NK-92 (cell line): ENCODE results near the gene ZNF324.
"Not testable (repeated sequence)": the region's sequence is repeated elsewhere in the genome, so short reads cannot be mapped to it uniquely, and the experiment has no call there.

ENCODE experiments used
- DNase-seq: peaks from one replicate; lab custom pipeline; 2025; ENCODE audit not compliant: unreplicated experiment; lab: John Stamatoyannopoulos, UW

Gene ZNF324

DNA sequence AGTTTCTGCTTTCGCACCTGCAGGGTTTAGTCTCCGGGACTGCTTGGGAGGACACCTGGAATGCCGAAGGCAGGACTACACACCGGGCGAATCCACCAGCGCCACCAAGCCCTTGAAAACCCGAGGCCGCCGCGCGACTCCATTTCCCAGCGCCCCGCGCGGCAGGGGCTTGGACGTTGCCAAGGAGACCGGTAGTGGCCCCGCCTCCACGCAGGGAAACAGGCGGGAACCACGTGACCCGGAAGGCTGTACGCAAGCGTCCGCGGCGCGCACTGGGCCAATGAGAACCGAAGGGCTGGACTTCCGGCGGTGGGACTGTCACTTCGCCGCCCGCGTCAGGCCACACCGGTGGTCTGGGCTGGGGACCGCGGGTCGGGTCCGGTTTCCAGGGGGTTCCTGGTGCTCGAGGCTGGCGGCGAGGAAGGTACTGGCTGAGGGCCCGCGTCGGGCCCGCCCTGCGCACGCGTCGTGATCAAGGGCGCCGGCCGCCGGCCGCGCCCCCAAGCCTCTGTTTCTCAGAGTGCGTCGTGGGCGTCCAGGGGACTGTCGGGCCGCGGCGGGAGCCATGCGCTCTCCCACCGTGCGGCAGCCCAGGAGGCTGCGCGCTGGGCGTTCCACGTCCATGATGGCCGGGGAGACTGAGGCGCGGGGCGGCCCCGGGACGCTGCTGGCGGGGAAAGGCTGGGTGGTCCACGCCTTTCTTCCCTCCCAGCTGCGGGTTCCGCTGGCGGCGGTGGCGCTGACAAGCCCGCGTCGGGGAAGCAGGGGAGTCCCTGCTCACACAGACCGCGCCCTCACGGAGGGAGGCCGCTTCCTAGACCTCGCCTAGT, at the start of gene ZNF324:
Gene ZNF324 (plus strand): TSS at position 321 of the 830 bp plus-strand sequence. CDS start 2,106 bp downstream, outside the sequence.
- DNase-seq = peak; percentile 88

- DNase-seq = no peak
Observed at GRCh38 chr19:58428617-58429016, 38.3 kb upstream of the ZNF324 start.

- DNase-seq = no peak
Observed at GRCh38 chr19:58429745-58430144, 37.1 kb upstream of the ZNF324 start.

GRCh38 chr19:58434217-58434616, 32.7 kb upstream of the ZNF324 start:
- no peak for DNase-seq

GRCh38 chr19:58439576-58440554, 27.0 kb upstream of the ZNF324 start, which contains the start of gene ZNF132:
Gene ZNF132 (minus strand): TSS chr19:58440153. CDS start chr19:58439821, 332 bp downstream.
- DNase-seq = peak; percentile 82

DNA sequence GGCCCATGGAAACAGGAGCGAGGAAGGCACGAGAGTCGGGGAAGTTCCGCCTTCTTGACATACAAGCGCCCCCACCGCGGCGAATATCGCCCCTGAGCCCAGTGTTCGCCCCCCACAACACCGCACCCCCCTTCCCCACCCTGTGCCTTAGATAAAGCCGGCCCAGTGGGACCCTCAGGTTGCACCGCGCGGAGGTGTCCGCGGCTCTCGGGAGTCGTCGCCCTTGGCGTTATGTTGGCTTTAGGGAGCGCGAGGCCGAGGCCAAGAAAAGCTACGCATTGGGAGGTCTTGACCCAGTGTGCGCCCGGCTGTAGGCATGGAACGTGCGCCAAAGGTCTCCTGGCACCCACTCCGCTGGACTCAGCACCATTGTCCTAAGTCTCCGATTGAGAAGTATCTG, 26.3 kb upstream of the ZNF324 start:
- no peak for DNase-seq

DNA sequence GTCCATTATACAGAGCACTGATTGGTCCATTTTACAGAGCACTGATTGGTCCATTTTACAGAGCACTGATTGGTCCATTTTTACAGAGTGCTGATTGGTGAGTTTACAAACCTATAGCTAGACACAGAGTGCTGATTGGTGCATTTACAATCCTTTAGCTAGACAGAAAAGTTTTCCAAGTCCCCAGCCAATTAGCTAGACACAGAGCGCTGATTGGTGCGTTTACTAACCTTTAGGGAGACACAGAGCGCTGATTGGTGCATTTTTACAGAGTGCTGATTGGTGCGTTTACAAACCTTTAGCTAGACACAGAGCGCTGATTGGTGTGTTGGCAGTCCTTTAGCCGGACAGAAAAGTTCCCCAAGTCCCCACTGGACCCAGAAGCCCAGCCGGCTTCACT, 23.9 kb upstream of the ZNF324 start:
- not testable (repeated sequence) for DNase-seq

- DNase-seq = not testable (repeated sequence)
Observed at GRCh38 chr19:58448860-58449259, 18.0 kb upstream of the ZNF324 start.

GRCh38 chr19:58449980-58450379, 16.9 kb upstream of the ZNF324 start:
- not testable (repeated sequence) for DNase-seq

DNA sequence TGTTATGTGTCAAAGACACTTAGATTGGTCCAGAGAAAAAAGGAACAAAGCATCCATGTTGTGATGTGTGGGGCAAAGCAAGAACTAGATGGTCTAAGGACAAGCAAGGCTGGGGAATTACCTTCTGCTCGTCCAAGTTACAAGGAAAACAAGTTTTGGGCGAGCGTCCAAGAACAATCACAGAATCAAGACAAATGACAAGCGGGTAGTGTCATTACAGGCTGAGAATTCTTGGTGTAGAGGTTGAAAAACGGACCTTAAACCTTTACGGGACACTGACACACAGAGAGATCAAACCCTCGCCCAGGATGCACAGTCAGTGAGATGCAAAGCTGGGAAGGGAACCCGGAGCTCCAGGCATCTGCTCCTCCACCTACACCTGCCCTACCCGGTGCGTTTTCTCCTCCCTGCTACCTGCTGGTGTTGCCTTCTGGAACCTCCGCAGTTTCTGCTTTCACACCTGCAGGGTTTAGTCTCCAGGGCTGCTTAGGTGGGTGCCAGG, 16.0 kb upstream of the ZNF324 start:
- DNase-seq = no peak

DNA sequence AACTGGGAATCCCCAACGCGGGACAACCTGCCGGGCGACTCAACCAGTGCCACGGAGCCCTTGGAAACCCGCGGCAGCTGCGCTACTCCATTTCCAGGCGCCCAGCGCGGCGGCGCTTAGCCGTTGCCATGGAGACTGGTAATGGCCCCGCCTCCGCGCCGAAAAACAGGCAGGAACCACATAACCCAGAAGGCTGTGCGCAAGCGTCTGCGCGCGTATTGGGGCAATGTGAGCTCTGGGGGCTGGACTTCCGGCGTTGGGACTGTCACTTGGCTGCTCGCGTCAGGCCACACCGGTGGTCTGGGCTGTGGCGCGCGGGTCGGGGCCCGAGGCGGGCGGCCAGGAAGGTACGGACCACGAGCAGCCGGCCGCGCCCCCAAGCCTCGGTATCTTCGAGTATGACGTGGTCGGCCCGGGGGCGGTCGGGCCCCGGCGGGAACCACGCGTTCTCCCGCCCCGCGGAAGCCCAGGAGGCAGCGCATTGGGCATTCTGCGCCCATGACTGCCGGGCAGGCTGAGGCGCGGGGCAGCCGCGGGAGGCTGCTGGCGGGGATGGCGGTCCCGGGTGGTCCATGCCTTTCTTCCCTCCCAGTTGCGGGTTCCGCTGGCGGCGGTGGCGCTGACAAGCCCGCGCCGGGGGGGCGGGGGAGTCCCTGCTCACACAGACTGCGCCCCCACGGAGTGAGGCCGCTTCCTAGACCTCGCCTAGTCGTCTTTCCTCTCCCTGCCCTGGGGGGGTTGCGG, 15.3 kb upstream of the ZNF324 start, which contains the start of gene ZNF324B:
Gene ZNF324B (plus strand): TSS at position 265 of the 744 bp plus-strand sequence. CDS start 2,080 bp downstream, outside the sequence.
- peak; percentile 70 for DNase-seq

- DNase-seq = no peak
Observed at GRCh38 chr19:58453743-58454142, 13.1 kb upstream of the ZNF324 start.

DNA sequence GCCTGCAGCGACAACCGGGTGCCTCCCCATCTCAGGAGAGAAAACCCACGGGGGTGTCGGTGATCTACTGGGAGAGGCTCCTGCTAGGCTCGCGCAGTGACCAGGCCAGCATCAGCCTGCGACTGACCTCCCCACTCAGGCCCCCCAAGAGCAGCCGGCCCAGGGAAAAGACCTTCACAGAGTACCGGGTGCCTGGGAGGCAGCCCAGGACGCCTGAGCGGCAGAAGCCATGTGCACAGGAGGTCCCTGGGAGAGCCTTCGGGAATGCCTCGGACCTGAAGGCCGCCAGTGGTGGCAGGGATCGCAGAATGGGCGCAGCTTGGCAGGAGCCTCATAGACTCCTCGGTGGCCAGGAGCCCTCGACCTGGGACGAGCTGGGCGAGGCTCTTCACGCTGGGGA, 11.6 kb upstream of the ZNF324 start:
- no peak for DNase-seq

GRCh38 chr19:58456111-58456510, 10.8 kb upstream of the ZNF324 start:
- DNase-seq = no peak

DNA sequence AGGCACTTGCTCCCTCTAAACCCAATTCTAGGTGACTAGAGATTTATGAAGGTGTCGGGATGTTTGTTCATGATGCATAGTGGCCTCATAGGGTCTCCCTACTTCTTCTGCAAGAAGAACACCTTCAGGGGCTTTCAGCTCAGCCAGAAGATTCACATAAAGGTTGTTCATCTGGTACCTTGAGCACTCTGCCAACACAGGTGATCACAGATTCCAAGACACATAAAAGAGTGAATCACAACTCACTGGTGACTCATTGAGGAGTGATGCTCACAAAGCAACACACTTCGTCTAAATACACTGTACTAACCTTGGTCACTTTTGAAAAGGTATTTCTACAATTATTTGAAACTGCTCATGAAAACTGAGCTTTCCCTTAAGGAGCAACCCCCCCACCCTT, 6.8 kb upstream of the ZNF324 start:
- DNase-seq = no peak

DNA sequence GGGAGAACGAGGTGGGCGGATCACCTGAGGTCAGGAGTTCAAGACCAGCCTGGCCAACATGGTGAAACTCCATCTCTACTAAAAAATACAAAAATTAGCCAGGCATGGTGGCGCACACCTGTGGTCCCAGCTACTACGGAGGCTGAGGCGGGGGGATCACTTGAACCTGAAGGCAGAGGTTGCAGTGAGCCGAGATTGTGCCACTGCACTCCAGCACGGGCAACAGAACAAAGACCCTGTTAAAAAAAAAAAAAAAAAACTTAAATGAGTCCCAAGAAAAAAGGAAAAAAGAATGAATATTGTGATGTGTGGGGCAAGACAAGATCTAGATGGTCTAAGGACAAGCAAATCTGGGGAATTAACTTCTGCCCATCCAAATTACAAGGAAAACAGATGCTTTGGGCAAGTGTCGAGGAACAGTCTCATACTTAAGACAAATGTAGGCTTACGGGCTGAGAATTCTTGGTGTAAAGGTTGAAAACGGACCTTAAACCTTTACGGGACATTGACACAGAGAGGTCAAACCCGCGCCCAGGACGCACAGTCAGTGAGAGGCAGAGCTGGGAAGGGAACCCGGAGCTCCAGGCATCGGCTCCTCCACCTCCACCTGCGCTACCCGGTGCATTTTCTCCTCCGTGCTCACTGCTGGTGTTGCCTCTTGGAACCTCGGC, 656 bp upstream of the ZNF324 start:
- DNase-seq = no peak

DNA sequence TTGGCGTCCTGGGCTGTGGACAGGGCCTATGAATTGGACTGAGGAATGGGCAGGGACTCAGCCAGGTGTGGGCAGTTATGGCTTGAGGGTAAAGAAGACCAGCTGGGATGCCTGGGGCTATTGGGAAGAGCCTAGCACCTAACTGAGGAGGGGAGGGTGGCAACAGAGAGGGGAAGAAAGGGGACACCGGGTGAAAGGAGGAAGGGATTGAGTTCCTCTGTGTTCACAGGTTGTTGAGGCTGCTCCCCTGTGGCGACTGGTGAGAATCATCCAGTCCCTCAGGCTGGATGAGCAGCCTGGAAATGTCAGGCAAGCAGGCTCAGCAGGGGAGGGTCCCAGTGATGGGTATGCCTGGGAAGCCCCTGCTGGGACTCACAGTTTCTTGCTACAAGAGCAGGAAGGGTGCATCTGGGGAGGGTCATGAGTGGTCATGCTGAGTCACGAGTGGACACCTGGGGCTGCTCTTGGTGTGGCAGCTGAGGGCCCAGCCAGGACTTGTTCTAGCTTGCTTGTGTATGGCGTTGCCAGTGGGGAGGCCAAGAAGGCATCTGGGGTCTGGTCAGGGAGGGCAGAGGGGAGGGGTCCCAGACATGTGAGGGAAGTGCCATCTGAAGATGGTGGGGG, 1.4 kb downstream of the ZNF324 start:
- DNase-seq = no peak

GRCh38 chr19:58469241-58470013, 2.5 kb downstream of the ZNF324 start:
- no peak for DNase-seq
